HG02798 (cell line): Measurements from ENCODE around the gene SSR4.

Source experiments
- ATAC-seq: cut with Tn5 transposase; IDR thresholded peaks from one replicate; pipeline ENCODE4 v1.9.1; 2021; ENCODE audit warnings: mild to moderate bottlenecking; ENCODE audit not compliant: unreplicated experiment, poor library complexity

Gene SSR4

GRCh38 chrX:153828308-153828707, 33.8 kb downstream of the SSR4 start:
- ATAC-seq: no peak

DNA sequence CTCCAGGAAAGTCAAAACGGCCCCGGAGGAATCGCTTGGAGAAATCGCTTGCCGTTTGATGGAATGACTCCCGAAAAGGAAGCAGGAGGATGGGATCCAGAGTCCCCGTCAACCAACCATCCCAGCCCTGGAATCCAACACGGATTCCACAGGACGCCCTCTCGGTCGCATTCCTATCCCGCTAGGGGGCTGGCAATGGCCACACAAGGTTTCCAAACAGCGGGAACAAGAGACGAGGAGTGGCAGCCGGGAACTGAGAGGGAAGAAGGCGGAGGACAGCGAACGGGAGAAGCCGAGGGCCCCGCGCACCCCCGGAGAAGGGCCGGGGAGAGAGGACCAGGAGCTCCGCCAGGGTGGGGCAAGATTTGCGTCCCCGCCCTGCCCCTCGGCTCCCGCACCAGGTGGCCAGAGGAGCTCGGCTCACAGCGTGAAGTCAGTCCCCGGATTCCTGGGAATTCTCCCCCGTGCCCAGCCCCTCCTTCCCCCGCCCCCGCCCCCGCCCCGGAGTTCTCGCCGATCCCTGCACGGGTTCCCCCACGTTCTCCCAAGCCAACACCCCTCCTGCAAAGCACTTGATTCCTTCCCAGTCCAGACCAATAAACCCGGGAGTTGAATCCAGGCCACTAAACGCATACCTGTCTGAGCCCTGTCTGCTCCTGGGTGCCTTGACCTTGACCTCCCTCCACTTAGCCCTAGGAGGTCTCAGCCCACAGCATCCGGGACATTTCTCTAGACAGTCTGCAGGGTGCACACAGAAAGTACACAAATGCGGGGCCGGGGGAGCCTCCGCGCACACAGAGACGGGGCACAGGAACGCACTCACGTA, 34.5 kb downstream of the SSR4 start:
- no peak for ATAC-seq

- no peak for ATAC-seq
Measured at GRCh38 chrX:153829549-153829798, 35.0 kb downstream of the SSR4 start.

DNA sequence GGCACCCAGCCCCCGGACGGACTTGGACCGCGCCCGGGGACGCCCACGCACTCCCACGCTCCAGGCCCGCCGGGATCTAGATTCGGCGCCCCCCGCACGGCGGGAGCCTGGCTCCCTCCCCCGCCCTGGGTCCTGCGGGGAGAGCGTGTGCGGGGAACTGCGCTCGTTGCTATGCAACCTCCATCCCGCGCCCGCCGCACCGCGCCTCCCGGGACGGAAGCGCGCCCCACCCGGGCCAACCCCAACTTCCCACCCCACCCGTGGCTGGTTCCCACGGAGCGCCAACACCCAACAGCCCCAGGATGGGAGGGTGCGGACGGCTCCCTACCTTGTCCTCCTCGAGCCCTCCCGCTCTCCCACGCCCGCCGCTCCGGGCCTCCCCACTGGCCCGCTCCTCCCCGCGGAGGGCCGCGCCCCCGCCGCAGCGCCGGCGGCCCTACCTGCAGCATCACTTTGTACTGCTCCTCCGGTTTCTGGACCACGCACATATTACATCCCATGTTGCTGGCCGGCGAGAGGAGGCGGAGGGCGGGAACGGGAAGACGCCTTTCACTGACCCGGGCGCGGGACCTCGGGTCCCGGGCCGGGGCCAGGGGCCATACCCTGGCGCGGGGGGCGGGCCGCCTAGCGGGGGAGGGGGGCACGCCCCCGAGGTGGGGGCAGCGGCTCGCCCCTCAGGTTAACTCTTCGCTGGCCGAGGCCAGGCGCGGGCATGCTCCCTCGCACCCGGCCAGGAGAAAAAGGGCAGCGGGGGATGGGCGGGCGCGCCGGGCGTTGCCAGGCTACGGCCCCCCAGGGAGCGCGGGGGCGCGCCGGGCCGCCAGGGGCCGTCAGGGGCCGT, 35.6 kb downstream of the SSR4 start, which contains the start of gene PDZD4:
Gene PDZD4 (minus strand): TSS at position 746 of the 841 bp plus-strand sequence. CDS start 246 bp downstream, at position 500.
- ATAC-seq: no peak

DNA sequence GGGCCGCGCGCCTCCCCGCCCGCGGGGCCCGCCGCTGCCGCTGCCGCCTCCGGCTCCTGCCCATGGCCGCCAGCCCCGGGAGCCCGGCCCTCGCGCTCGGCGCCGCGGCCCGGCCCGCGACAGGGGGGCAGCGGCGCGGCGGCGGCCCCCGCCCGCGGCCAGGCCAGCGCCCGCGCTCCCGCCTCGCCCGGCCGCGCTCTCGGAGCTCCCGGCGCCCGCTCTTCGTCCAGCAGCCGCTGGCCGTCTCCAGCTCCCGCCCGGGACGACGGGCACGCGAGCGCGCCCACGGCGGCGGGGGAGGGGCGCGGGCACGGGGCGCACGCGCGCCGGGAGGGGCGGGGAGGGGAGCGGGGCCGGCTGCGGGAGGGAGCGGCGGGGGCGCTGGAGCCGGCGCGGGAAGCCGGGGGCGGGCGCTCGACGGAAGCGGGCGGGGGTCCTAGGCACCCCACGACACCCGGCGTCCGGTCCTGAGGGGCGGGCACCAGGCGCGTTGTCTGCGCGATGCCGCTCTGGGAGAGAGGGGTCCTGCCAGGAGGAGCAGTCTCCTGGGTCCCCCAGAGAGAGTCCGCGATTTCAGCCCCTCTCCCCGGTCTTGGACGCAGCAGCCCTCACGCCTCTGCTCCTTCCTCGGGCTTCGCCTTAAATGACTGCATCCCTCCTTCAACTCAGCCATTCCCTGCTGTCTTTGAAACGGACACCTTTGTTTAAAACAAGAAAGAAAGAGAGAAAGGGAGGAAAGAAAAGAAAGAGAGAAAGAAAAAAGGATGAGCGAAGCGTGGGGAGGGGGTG, 36.4 kb downstream of the SSR4 start:
- ATAC-seq: no peak

DNA sequence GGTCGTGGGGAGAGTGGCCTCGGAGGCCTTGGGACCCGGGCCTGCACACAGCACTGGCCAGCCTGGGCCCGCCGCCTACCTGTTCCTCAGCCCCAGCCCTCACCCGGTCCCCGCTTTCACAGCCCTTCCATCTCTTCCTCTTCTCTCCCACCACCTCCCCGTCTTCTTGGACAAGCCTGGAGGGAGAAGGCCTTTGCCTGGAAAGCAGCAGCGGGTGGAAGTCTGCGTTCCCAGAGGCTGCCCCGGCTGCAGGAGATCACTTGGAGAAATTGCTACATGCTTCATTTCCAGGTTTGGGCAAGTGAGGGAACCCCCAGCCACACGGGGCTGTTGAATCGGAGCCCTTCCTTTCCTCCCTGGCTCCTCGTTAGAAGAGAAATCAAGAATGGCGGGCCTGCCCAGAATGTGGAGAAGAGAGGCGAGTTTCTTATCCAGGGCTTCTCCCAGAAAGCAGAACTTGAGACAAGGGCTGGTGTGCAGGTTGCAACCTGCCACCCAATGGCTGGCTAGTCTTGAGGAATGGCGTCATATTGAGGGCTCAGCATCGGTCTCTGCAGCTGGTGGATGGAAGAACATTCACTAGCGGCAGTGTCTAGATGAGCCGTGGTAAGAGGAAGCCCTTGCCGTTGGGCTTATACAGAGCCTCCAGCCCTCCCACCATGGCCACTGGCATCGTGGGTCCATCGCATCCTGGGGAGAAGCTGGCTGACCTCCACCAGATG, 37.1 kb downstream of the SSR4 start:
- no peak for ATAC-seq

- ATAC-seq: no peak
Measured at GRCh38 chrX:153832728-153833127, 38.3 kb downstream of the SSR4 start.

GRCh38 chrX:153836921-153837320, 42.5 kb downstream of the SSR4 start:
- ATAC-seq: no peak

GRCh38 chrX:153844509-153845082, 50.1 kb downstream of the SSR4 start:
- no peak for ATAC-seq

DNA sequence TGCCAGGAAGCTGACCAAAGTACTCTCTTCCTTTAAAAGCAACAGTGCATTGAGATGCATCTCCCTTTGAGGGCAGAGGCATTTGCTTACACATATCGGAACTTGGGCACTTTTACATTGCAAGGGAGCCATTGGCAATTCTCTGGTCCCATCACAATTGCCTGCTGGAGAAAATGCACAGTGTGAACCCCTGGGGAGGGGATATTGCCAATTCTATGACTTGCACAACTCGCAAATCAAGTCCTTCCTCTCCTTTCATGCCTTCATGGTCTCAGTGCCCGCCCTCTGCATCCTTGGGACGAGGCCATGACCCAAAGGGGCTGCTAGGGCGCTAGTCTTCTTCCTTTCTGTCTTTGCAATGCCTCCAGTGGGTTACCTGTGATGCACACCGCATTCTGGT, 50.7 kb downstream of the SSR4 start:
- no peak for ATAC-seq

DNA sequence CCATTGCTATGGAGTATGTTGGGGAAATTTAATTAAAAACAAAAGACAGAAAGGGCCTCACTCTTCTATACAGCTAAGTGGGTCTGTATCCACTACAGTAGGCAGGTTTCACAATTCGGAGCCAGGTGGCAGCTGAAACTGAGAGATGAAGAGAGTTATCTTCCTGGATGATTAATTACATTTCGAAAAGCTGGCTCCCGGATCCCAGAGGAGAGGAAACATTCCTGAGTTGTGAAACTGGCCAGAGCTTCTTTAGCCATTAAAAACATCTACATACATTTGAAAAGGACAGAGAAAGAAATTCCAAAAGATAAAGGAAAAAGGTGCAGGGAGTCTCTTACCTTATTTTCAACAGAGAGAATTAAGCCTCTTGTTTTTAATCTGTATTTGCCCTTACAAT, 51.4 kb downstream of the SSR4 start:
- no peak for ATAC-seq
